K562 (cell line): ENCODE measurements around the gene SYNGR1. TPM values are rescaled to one million over a fixed set of nuclear protein-coding genes. Genes with fewer than 3 reads are reported as not detected.

ENCODE experiments used
- BCL6 ChIP-seq: fragments of 250-450 bp; sonication (Bioruptor Pico); IDR thresholded peaks from 2 replicates; pipeline ENCODE4 v1.4.0; 2020
- BHLHE40 ChIP-seq: IDR thresholded peaks from 2 replicates; pipeline ENCODE4 v1.6.1; 2011; ENCODE audit warnings: low read length, improper control_type of control experiment
- CHAMP1 ChIP-seq: fragments of 450-650 bp; IDR thresholded peaks from 2 replicates; pipeline ENCODE4 v1.6.1; 2016; ENCODE audit warnings: mild to moderate bottlenecking
- COPS2 ChIP-seq: fragments of 450-650 bp; conservative IDR thresholded peaks from 2 replicates; pipeline ENCODE4 v1.6.1; 2016; ENCODE audit warnings: mild to moderate bottlenecking, moderate library complexity
- KDM1A ChIP-seq, 2 experiments: fragments of 450-650 bp; IDR thresholded peaks; 2 replicates each; pipeline ENCODE4 v1.6.1; 2016; ENCODE audit warnings: mild to moderate bottlenecking in 2 of 2
- NFYB ChIP-seq: IDR thresholded peaks from 2 replicates; pipeline ENCODE4 v1.6.1; 2011; ENCODE audit warnings: mild to moderate bottlenecking, moderate library complexity; ENCODE audit not compliant: insufficient read length; ENCODE audit errors: extremely low read depth
- NR3C1 ChIP-seq: sonication (generic); formaldehyde crosslinking; IDR thresholded peaks from 2 replicates; pipeline ENCODE4 v1.8.1; 2022; ENCODE audit warnings: missing genetic modification reagents
- PHTF2 ChIP-seq: fragments of 250-450 bp; sonication (Bioruptor Pico); IDR thresholded peaks from 2 replicates; pipeline ENCODE4 v1.5.0; 2021; ENCODE audit warnings: mild to moderate bottlenecking
- ZFP30 ChIP-seq: fragments of 250-450 bp; sonication (Bioruptor Pico); IDR thresholded peaks from 2 replicates; pipeline ENCODE4 v1.8.0; 2022; ENCODE audit warnings: moderate library complexity, mild to moderate bottlenecking, inconsistent platforms, borderline replicate concordance
- ZKSCAN8 ChIP-seq: fragments of 200-800 bp; sonication (Bioruptor generic); IDR thresholded peaks from 2 replicates; pipeline ENCODE4 v1.6.1; 2016; ENCODE audit warnings: missing genetic modification characterization, missing compliant biosample characterization
- ZNF224 ChIP-seq: sonication (generic); formaldehyde crosslinking; IDR thresholded peaks from 2 replicates; pipeline ENCODE4 v1.8.0; 2022; ENCODE audit warnings: mild to moderate bottlenecking, missing genetic modification reagents
- ZNF239 ChIP-seq: fragments of 250-450 bp; sonication (Bioruptor Pico); IDR thresholded peaks from 2 replicates; pipeline ENCODE4 v1.4.0; 2020; ENCODE audit warnings: mild to moderate bottlenecking
- ZNF507 ChIP-seq: conservative IDR thresholded peaks from 2 replicates; pipeline ENCODE4 v1.6.1; 2017; ENCODE audit warnings: missing genetic modification characterization, missing compliant biosample characterization
- ZNF707 ChIP-seq: fragments of 250-450 bp; sonication (Bioruptor Pico); conservative IDR thresholded peaks from 2 replicates; pipeline ENCODE4 v1.8.0; 2022; ENCODE audit warnings: inconsistent platforms, mild to moderate bottlenecking, moderate library complexity
- ZNF785 ChIP-seq: fragments of 250-450 bp; sonication (Bioruptor Pico); IDR thresholded peaks from 2 replicates; pipeline ENCODE4 v1.4.0; 2020; ENCODE audit warnings: mild to moderate bottlenecking
- polyA plus RNA-seq, 8 experiments: library from polyadenylated mRNA; depleted of rRNA in 4 of 8; stranded (reverse) in 5 of 8; unstranded in 3 of 8; fragments of >200 nt; fragmentation: Nextera tagmentation in 2 of 8; fragmentation: Illumina TruSeq in 1 of 8; extraction: Ambion mirVana in 2 of 8; extraction: Trizol in 1 of 8; gene quantifications; 2 replicates each; pipeline versions ENCODE4 v1.2.1 to v1.2.3, GENCODE V29; 2011 to 2014; ENCODE audit warnings: inconsistent platforms in 1 of 8, missing spikeins in 1 of 8
- total RNA-seq, 7 experiments: library from RNA; depleted of rRNA in 6 of 7; stranded (reverse); fragments of >200 nt in 6 of 7; fragmentation: Illumina TruSeq in 2 of 7; extraction: Trizol in 2 of 7; gene quantifications; 2 replicates each; pipeline versions ENCODE4 v1.2.1 to v1.2.3, GENCODE V29; 2011 to 2021; ENCODE audit warnings: low replicate concordance in 1 of 7
- TF ChIP-seq, protein P1 (sequence below), 2 experiments: fragments of 450-650 bp; formaldehyde crosslinking in 1 of 2; IDR thresholded peaks; 2 replicates each; pipeline versions ENCODE4 v1.4.0 to v1.6.1; 2014 to 2020; ENCODE audit warnings: mild to moderate bottlenecking in 2 of 2, borderline replicate concordance in 1 of 2, low read depth in 1 of 2
- TF ChIP-seq, protein P2 (sequence below): fragments of 250-450 bp; sonication (Bioruptor Pico); IDR thresholded peaks from 2 replicates; pipeline ENCODE4 v1.8.0; 2022; ENCODE audit warnings: moderate library complexity, mild to moderate bottlenecking, inconsistent platforms

Gene SYNGR1
- total and polyA plus RNA-seq, 9 of the 15 experiments (the other 6 are each of a cell fraction or from before 2014, with no cell fraction given), result 1.8 to 15.9 (median 5.5) TPM

DNA sequence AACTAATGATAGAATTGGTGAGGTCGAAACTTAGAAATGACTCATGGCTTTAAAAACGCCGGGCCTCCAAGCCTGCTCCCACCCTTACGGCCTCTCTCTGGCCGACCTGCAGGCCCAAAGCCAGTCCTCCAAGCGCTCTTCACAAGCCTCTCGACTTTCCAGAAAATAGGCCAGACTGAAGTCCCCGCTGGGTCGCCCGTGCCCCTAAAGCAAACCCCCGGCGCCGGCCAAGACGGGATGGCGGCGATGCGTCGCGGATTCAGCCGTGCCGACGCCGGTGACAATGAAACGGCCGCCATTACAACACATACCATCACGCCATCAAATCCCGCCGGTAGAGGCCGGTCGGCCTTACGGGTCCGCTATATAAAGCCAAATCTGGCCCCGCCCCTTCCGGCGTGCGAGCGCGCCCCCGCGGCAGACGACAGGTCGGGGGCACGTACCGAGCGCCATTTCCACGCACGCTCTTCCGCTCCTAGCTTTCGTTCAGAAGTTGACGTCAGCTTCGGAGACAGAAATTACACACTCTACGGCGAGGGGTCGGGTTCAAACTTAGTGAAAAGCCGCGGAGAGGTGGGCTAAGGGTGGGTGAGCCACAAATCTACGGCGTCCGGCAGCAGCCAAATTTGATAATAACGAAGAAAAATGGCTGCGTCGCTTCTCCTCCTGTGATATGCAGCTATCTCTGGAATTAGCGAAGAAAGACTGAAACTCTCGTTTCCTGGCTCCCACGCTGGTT is 30.3 kb upstream of the SYNGR1 start, which contains the start of gene RPL3 (continued):
- TF ChIP-seq ZKSCAN8 (CRISPR knock-in tag) (no peak), NR3C1 (CRISPR knock-in tag) (0 out of 2 replicates have a peak, but pooled peaks have one; percentile 2), KDM1A (IDR thresholded peaks at IDR 0.05) (no peak), BHLHE40 (peak; percentile 79), ZNF239 (CRISPR knock-in tag) (no peak), CHAMP1 (0 out of 2 replicates have a peak, but pooled peaks have one; percentile 24), ZFP30 (CRISPR knock-in tag) (no peak), ZNF507 (tag) (no peak), ZNF707 (CRISPR knock-in tag) (no peak), ZNF785 (CRISPR knock-in tag) (no peak), BCL6 (CRISPR knock-in tag) (no peak), NFYB (no peak), COPS2 (no peak), ZNF224 (no peak), PHTF2 (CRISPR knock-in tag) (no peak)
- TF ChIP-seq, protein P1, sequence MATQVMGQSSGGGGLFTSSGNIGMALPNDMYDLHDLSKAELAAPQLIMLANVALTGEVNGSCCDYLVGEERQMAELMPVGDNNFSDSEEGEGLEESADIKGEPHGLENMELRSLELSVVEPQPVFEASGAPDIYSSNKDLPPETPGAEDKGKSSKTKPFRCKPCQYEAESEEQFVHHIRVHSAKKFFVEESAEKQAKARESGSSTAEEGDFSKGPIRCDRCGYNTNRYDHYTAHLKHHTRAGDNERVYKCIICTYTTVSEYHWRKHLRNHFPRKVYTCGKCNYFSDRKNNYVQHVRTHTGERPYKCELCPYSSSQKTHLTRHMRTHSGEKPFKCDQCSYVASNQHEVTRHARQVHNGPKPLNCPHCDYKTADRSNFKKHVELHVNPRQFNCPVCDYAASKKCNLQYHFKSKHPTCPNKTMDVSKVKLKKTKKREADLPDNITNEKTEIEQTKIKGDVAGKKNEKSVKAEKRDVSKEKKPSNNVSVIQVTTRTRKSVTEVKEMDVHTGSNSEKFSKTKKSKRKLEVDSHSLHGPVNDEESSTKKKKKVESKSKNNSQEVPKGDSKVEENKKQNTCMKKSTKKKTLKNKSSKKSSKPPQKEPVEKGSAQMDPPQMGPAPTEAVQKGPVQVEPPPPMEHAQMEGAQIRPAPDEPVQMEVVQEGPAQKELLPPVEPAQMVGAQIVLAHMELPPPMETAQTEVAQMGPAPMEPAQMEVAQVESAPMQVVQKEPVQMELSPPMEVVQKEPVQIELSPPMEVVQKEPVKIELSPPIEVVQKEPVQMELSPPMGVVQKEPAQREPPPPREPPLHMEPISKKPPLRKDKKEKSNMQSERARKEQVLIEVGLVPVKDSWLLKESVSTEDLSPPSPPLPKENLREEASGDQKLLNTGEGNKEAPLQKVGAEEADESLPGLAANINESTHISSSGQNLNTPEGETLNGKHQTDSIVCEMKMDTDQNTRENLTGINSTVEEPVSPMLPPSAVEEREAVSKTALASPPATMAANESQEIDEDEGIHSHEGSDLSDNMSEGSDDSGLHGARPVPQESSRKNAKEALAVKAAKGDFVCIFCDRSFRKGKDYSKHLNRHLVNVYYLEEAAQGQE (IDR thresholded peaks at IDR 0.05; ENCODE audit: borderline replicate concordance), result peak; percentile 67
- TF ChIP-seq, protein P1 (CRISPR knock-in tag; IDR thresholded peaks at IDR 0.05; ENCODE audit: low read depth), result no peak
- TF ChIP-seq, protein P2, sequence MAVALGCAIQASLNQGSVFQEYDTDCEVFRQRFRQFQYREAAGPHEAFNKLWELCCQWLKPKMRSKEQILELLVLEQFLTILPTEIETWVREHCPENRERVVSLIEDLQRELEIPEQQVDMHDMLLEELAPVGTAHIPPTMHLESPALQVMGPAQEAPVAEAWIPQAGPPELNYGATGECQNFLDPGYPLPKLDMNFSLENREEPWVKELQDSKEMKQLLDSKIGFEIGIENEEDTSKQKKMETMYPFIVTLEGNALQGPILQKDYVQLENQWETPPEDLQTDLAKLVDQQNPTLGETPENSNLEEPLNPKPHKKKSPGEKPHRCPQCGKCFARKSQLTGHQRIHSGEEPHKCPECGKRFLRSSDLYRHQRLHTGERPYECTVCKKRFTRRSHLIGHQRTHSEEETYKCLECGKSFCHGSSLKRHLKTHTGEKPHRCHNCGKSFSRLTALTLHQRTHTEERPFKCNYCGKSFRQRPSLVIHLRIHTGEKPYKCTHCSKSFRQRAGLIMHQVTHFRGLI (CRISPR knock-in tag), result no peak
